Neural progenitor cell (in vitro differentiated cells): ENCODE results near the gene ANKRD12.

Experiments used
- CTCF ChIP-seq: fragments of 200-600 bp; sonication (generic); IDR thresholded peaks from 2 replicates; pipeline ENCODE4 v1.5.1; 2017; ENCODE audit warnings: antibody characterized with exemption, mild to moderate bottlenecking
- EZH2 ChIP-seq: fragments of 200-600 bp; sonication (generic); IDR thresholded peaks from 2 replicates; pipeline ENCODE4 v1.6.1; 2017; ENCODE audit warnings: antibody characterized with exemption, mild to moderate bottlenecking, moderate library complexity
- EZH2phosphoT487 ChIP-seq: fragments of 200-600 bp; sonication (generic); IDR thresholded peaks from 2 replicates; pipeline ENCODE4 v1.6.1; 2017; ENCODE audit warnings: antibody characterized with exemption

DNA sequence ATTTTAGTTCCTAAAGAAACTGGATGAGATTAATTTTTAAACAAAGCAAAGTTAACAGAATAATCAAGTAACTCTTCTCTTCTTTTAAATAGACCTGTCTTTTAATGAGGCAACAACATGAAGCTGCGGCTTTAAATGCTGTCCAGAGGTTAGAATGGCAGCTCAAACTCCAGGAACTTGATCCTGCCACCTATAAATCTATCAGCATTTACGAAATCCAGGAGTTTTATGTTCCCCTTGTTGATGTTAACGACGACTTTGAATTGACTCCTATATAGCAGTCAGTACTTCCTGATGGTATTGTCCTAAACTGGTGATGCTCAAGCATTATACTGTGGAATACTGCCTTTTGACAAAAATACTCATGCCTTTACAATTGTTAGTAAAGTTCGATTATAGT, 144.3 kb downstream of the ANKRD12 start:
- TF ChIP-seq EZH2 (no peak), CTCF (no peak), EZH2phosphoT487 (no peak)
